ENCODE data around the gene C1orf105.

C1orf105 gene

GRCh38 chr1:172460887-172461315, 40.4 kb downstream of the C1orf105 start:
- H3K9me3 ChIP-seq = no peaks in the 10 kb centered on the region
- in situ Hi-C loops (cut with MboI; ENCODE audit: low sequenced_read_pairs) = no loop called here
- H3K4me3 ChIP-seq = no peak overlapping the region
- H3K36me3 ChIP-seq (replicated peaks) = no peaks in the 10 kb centered on the region
- peaks cover 26% of the 10 kb centered on the region for H3K4me1 ChIP-seq
- DNase-seq (ENCODE audit: low spot score in 2 of 2) = peak; percentile 76 to 89
- no peaks in the 10 kb centered on the region for H3K27me3 ChIP-seq (ENCODE audit: low read depth)

- H3K36me3 ChIP-seq (replicated peaks) = no peaks in the 10 kb centered on the region
- no peaks in the 10 kb centered on the region for H3K27me3 ChIP-seq (ENCODE audit: low read depth)
- DNase-seq (ENCODE audit: low spot score in 2 of 2) = no peak
- no peaks in the 10 kb centered on the region for H3K9me3 ChIP-seq
- H3K4me1 ChIP-seq = peaks cover 13% of the 10 kb centered on the region
- H3K4me3 ChIP-seq = no peak overlapping the region
- in situ Hi-C loops (cut with MboI; ENCODE audit: low sequenced_read_pairs) = no loop called here
Observed at GRCh38 chr1:172465617-172466016, 45.1 kb downstream of the C1orf105 start.

DNA sequence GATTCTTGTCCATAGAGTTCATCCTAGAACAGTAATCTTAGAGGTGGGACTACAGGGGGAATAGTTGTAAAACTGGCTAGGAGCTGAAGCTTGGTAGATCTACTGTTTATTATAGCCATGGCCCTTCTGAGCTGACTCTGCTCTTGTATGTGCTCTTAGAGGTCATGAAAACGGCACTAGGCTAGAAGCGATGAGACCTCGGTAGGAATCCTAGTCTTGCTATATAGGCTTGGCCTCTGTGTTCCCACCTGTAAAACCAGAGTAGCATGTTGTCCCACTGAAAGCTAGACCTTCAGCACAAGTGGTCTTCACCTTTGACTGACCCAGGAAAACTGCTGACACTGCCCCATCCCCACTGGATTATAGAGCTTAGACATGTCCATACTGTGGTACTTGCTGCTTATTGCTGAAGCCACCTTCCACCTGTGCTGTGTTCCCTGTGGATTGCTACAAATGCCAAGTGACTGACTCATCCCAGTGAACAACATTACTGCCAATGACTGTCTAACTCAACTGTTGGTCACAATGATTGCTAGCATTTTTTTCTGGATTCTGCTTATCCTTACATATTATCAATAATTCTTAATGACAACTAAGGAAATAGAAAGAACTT, 46.4 kb downstream of the C1orf105 start:
- Histone ChIP-seq H3K36me3 (replicated peaks) (no peaks in the 10 kb centered on the region), H3K4me3 (no peak overlapping the region), H3K27me3 (ENCODE audit: low read depth) (no peaks in the 10 kb centered on the region), H3K9me3 (no peaks in the 10 kb centered on the region), H3K4me1 (peaks cover 3% of the 10 kb centered on the region; the same call in 1 of the 2 replicates)
- DNase-seq (ENCODE audit: low spot score in 2 of 2) = no peak
- in situ Hi-C loops (cut with MboI; ENCODE audit: low sequenced_read_pairs) = no loop called here

DNA sequence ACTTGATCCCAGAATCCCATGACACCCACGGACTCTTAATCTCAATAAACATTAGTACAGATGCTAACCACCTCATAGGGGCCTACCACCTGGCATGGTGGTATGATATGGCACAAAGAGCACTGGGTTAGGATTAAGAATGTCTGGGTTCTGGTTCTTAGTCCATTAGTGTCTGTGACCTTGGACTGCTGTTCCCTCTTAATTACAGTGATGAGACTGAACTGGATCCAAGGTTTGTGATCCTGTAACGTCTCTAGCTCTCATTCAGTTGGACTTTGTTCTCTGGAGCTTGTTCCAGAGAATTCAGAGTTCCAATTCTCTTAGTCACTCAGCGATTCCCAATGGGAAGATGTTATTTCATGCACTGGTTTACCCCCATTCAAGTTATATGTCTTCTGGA, 47.0 kb downstream of the C1orf105 start:
- Histone ChIP-seq H3K27me3 (ENCODE audit: low read depth) (no peaks in the 10 kb centered on the region), H3K36me3 (replicated peaks) (no peaks in the 10 kb centered on the region), H3K4me3 (no peak overlapping the region), H3K9me3 (no peaks in the 10 kb centered on the region), H3K4me1 (no peaks in the 10 kb centered on the region)
- in situ Hi-C loops (cut with MboI; ENCODE audit: low sequenced_read_pairs) = no loop called here
- DNase-seq (ENCODE audit: low spot score in 2 of 2) = no peak

- DNase-seq (ENCODE audit: low spot score in 2 of 2) = no peak
- no peak overlapping the region for H3K4me3 ChIP-seq
- in situ Hi-C loops (cut with MboI; ENCODE audit: low sequenced_read_pairs) = no loop called here
- H3K4me1 ChIP-seq = no peaks in the 10 kb centered on the region
- no peaks in the 10 kb centered on the region for H3K27me3 ChIP-seq (ENCODE audit: low read depth)
- no peaks in the 10 kb centered on the region for H3K9me3 ChIP-seq
- H3K36me3 ChIP-seq (replicated peaks) = no peaks in the 10 kb centered on the region
Observed at GRCh38 chr1:172468296-172468695, 47.8 kb downstream of the C1orf105 start.

DNA sequence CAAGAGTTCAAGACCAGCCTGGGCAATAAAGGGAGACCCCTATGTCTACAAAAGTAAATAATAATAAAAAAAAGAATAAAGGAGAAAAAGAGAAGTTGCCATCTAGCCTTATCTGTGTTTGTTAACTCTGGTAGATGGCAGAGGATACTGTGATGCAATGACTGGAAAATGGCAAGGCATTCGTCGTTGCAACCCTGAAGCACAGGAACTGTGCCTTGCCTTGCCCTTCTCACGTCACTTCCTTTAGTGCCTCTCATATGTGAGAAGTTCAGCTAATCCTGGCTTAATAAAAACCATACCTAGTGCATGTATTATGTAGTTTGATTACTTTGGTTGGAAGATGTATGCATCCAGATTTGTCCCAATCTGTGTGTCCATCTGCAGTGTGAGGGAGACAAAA, 49.2 kb downstream of the C1orf105 start:
- DNase-seq (ENCODE audit: low spot score in 2 of 2) = no peak
- Histone ChIP-seq H3K36me3 (replicated peaks) (no peaks in the 10 kb centered on the region), H3K4me3 (no peak overlapping the region), H3K27me3 (ENCODE audit: low read depth) (no peaks in the 10 kb centered on the region), H3K4me1 (no peaks in the 10 kb centered on the region), H3K9me3 (no peaks in the 10 kb centered on the region)
- in situ Hi-C loops (cut with MboI; ENCODE audit: low sequenced_read_pairs) = no loop called here

DNA sequence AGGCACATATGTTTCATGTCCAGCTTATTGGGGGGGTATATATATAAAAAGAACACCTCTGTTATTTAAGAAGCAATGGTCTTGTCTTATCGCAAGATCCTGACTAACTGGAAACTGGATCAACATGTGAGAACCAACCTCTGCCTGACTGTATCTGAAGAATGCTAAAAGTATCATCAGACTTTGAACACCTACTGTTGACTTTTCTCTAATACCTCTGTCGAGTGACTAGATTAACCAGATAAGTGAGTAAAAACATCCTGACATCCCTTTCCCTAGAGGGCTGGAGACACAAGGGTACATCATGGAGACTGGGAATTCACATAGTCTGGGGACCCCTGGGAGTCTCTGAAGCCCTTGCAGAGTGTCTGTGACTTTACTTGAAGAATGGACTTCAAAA, 49.7 kb downstream of the C1orf105 start:
- H3K9me3 ChIP-seq = no peaks in the 10 kb centered on the region
- in situ Hi-C loops (cut with MboI; ENCODE audit: low sequenced_read_pairs) = no loop called here
- H3K36me3 ChIP-seq (replicated peaks) = no peaks in the 10 kb centered on the region
- no peaks in the 10 kb centered on the region for H3K4me1 ChIP-seq
- H3K27me3 ChIP-seq (ENCODE audit: low read depth) = peaks cover 4% of the 10 kb centered on the region; the same call in 1 of the 2 replicates
- DNase-seq (ENCODE audit: low spot score in 2 of 2) = no peak
- H3K4me3 ChIP-seq = no peak overlapping the region

- H3K4me1 ChIP-seq = no peaks in the 10 kb centered on the region
- no peak overlapping the region for H3K4me3 ChIP-seq
- no peak for DNase-seq (ENCODE audit: low spot score in 2 of 2)
- in situ Hi-C loops (cut with MboI; ENCODE audit: low sequenced_read_pairs) = no loop called here
- no peaks in the 10 kb centered on the region for H3K36me3 ChIP-seq (replicated peaks)
- H3K9me3 ChIP-seq = no peaks in the 10 kb centered on the region
- H3K27me3 ChIP-seq (ENCODE audit: low read depth) = peaks cover 4% of the 10 kb centered on the region; the same call in 1 of the 2 replicates
Observed at GRCh38 chr1:172471666-172472065, 51.2 kb downstream of the C1orf105 start.

- in situ Hi-C loops (cut with MboI; ENCODE audit: low sequenced_read_pairs) = no loop called here
- H3K4me3 ChIP-seq = no peak overlapping the region
- no peaks in the 10 kb centered on the region for H3K36me3 ChIP-seq (replicated peaks)
- no peaks in the 10 kb centered on the region for H3K9me3 ChIP-seq
- H3K27me3 ChIP-seq (ENCODE audit: low read depth) = peaks cover 4% of the 10 kb centered on the region; the same call in 1 of the 2 replicates
- DNase-seq (ENCODE audit: low spot score in 2 of 2) = no peak
- H3K4me1 ChIP-seq = no peaks in the 10 kb centered on the region
Observed at GRCh38 chr1:172472495-172472894, 52.0 kb downstream of the C1orf105 start.

- Histone ChIP-seq H3K36me3 (replicated peaks) (no peaks in the 10 kb centered on the region), H3K4me3 (no peak overlapping the region), H3K9me3 (no peaks in the 10 kb centered on the region), H3K4me1 (no peaks in the 10 kb centered on the region), H3K27me3 (ENCODE audit: low read depth) (peaks cover 4% of the 10 kb centered on the region; the same call in 1 of the 2 replicates)
- DNase-seq (ENCODE audit: low spot score in 2 of 2) = no peak
- in situ Hi-C loops (cut with MboI; ENCODE audit: low sequenced_read_pairs) = no loop called here
Observed at GRCh38 chr1:172473302-172473701, 52.8 kb downstream of the C1orf105 start.

GRCh38 chr1:172473842-172474241, 53.4 kb downstream of the C1orf105 start:
- DNase-seq (ENCODE audit: low spot score in 2 of 2) = no peak
- H3K36me3 ChIP-seq (replicated peaks) = no peaks in the 10 kb centered on the region
- in situ Hi-C loops (cut with MboI; ENCODE audit: low sequenced_read_pairs) = no loop called here
- no peaks in the 10 kb centered on the region for H3K9me3 ChIP-seq
- H3K27me3 ChIP-seq (ENCODE audit: low read depth) = peaks cover 4% of the 10 kb centered on the region; the same call in 1 of the 2 replicates
- H3K4me1 ChIP-seq = no peaks in the 10 kb centered on the region
- H3K4me3 ChIP-seq = no peak overlapping the region

- in situ Hi-C loops (cut with MboI; ENCODE audit: low sequenced_read_pairs) = no loop called here
- no peak for DNase-seq (ENCODE audit: low spot score in 2 of 2)
Observed at GRCh38 chr1:172476218-172476811, 55.8 kb downstream of the C1orf105 start.

DNA sequence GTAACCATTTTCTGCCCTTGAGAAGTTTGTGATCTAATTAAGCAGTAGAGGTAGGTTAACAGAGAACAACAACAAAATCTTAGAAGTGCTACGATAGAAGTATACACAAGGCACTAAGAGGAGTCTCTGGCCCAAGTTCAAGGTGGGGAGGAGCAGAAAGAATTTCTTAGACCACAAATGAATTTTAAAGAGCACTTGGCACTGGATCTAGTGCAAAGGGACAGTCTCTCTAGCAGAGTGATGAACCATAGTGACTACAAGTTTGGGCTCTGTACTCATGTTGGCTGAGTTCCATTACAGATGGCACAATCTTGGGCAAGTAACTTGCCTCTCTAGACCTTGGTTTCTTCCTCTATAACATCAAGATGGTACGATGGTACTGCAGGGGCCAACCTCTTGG, 56.7 kb downstream of the C1orf105 start:
- no peak for DNase-seq (ENCODE audit: low spot score in 2 of 2)
- H3K27me3 ChIP-seq (ENCODE audit: low read depth) = peaks cover 9% of the 10 kb centered on the region; the same call in 1 of the 2 replicates
- no peaks in the 10 kb centered on the region for H3K9me3 ChIP-seq
- H3K36me3 ChIP-seq (replicated peaks) = no peaks in the 10 kb centered on the region
- no peaks in the 10 kb centered on the region for H3K4me1 ChIP-seq
- in situ Hi-C loops (cut with MboI; ENCODE audit: low sequenced_read_pairs) = no loop called here
- H3K4me3 ChIP-seq = no peak overlapping the region

More at GRCh38 chr1:172476218-172476811, 55.8 kb downstream of the C1orf105 start:
- Histone ChIP-seq H3K27me3 (ENCODE audit: low read depth) (peaks cover 9% of the 10 kb centered on the region; the same call in 1 of the 2 replicates), H3K4me1 (no peaks in the 10 kb centered on the region), H3K36me3 (replicated peaks) (no peaks in the 10 kb centered on the region), H3K9me3 (no peaks in the 10 kb centered on the region), H3K4me3 (no peak overlapping the region)

DNA sequence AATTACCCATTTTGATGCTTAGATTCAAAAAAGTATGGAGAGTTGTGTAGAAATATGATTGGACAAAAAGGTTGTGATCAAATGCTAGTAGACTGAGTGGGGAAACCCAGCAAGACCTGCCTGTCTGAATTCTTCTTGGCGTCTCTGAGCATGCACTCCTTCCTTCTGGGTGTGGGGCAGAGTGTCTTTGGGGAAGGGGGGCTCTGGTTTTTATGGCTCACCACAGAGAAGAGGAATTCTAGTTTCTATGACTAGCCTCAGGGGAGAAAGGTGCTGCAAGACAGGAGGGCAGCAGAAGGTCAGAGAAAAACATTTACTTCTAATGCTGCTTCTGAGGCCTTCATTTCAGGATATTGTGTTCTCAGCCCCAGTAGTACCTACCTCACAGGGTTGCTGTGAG, 57.3 kb downstream of the C1orf105 start:
- H3K36me3 ChIP-seq (replicated peaks) = no peaks in the 10 kb centered on the region
- H3K27me3 ChIP-seq (ENCODE audit: low read depth) = peaks cover 9% of the 10 kb centered on the region; the same call in 1 of the 2 replicates
- no peaks in the 10 kb centered on the region for H3K9me3 ChIP-seq
- in situ Hi-C loops (cut with MboI; ENCODE audit: low sequenced_read_pairs) = no loop called here
- no peak overlapping the region for H3K4me3 ChIP-seq
- no peak for DNase-seq (ENCODE audit: low spot score in 2 of 2)
- no peaks in the 10 kb centered on the region for H3K4me1 ChIP-seq

All from HAP-1 (cell line).